ENCODE data around the gene ANKRD1.

ANKRD1 gene

GRCh38 chr10:90919683-90920574 lies 958 bp downstream of the ANKRD1 start:
- CTCF ChIA-PET, result interaction anchor here (0.7 to 7.0 kb wide), 11 partner anchors 8 to 331 kb away, joined by 3 to 39 read pairs (median 4); no protein-coding TSS in a partner anchor
- POLR2A ChIA-PET, result no interaction called here
- no peak for TF ChIP-seq CTCF (IDR thresholded peaks at IDR 0.05; ENCODE audit: control extremely low read depth, extremely low read depth, low read depth, missing control alignments)
- DNase-seq (ENCODE audit: extremely low spot score), result no peak

GRCh38 chr10:90917968-90918318 lies 2.9 kb downstream of the ANKRD1 start:
- TF ChIP-seq CTCF (IDR thresholded peaks at IDR 0.05; ENCODE audit: control extremely low read depth, extremely low read depth, low read depth, missing control alignments), result no peak
- no peak for DNase-seq (ENCODE audit: extremely low spot score)
- POLR2A ChIA-PET, result no interaction called here
- CTCF ChIA-PET, result interaction anchor here (0.8 to 7.0 kb wide), 11 partner anchors 8 to 333 kb away, joined by 3 to 39 read pairs (median 4); no protein-coding TSS in a partner anchor

GRCh38 chr10:90917238-90917967 lies 3.5 kb downstream of the ANKRD1 start:
- no peak for DNase-seq (ENCODE audit: extremely low spot score)
- TF ChIP-seq CTCF (IDR thresholded peaks at IDR 0.05; ENCODE audit: control extremely low read depth, extremely low read depth, low read depth, missing control alignments), result no peak
- CTCF ChIA-PET, result interaction anchor here (0.7 to 7.0 kb wide), 11 partner anchors 8 to 334 kb away, joined by 3 to 39 read pairs (median 3); no protein-coding TSS in a partner anchor
- POLR2A ChIA-PET, result no interaction called here

- POLR2A ChIA-PET, result no interaction called here
- no peak for TF ChIP-seq CTCF (IDR thresholded peaks at IDR 0.05; ENCODE audit: control extremely low read depth, extremely low read depth, low read depth, missing control alignments)
- CTCF ChIA-PET, result interaction anchor here (0.7 to 7.0 kb wide), 10 partner anchors 8 to 335 kb away, joined by 3 to 39 read pairs (median 4); no protein-coding TSS in a partner anchor
- no peak for DNase-seq (ENCODE audit: extremely low spot score)
Observed at GRCh38 chr10:90916392-90917237, 4.3 kb downstream of the ANKRD1 start.

GRCh38 chr10:90915766-90916075 lies 5.2 kb downstream of the ANKRD1 start:
- TF ChIP-seq CTCF (IDR thresholded peaks at IDR 0.05; ENCODE audit: control extremely low read depth, extremely low read depth, low read depth, missing control alignments), result no peak
- no peak for DNase-seq (ENCODE audit: extremely low spot score)
- ChIA-PET CTCF (interaction anchor here (1.8 to 7.0 kb wide), 2 partner anchors 323 to 336 kb away, joined by 5 to 39 read pairs; no protein-coding TSS in a partner anchor), POLR2A (no interaction called here)
